ENCODE data around the gene SCML1.

The SCML1 gene

GRCh38 chrX:17788956-17789562 lies 51.8 kb downstream of the SCML1 start:
- no peak for DNase-seq (ENCODE audit: low read depth)

- DNase-seq (ENCODE audit: low read depth): no peak
Observed at GRCh38 chrX:17792826-17793225, 55.5 kb downstream of the SCML1 start.

GRCh38 chrX:17798921-17799320 lies 61.6 kb downstream of the SCML1 start:
- no peak for DNase-seq (ENCODE audit: low read depth)

- no peak for DNase-seq (ENCODE audit: low read depth)
Observed at GRCh38 chrX:17801431-17801830, 64.1 kb downstream of the SCML1 start.

GRCh38 chrX:17802756-17803155 lies 65.5 kb downstream of the SCML1 start:
- DNase-seq (ENCODE audit: low read depth): no peak

- DNase-seq (ENCODE audit: low read depth): no peak
Observed at GRCh38 chrX:17803449-17803848, 66.2 kb downstream of the SCML1 start.
